Inflammatory macrophage treated with lipopolysaccharide for 4 hours (primary cell): ENCODE results near the gene PBX1.

Source experiments
- DNase-seq: peaks from one replicate; pipeline ENCODE4 v3.0.0-alpha.2; 2020

The PBX1 gene

DNA sequence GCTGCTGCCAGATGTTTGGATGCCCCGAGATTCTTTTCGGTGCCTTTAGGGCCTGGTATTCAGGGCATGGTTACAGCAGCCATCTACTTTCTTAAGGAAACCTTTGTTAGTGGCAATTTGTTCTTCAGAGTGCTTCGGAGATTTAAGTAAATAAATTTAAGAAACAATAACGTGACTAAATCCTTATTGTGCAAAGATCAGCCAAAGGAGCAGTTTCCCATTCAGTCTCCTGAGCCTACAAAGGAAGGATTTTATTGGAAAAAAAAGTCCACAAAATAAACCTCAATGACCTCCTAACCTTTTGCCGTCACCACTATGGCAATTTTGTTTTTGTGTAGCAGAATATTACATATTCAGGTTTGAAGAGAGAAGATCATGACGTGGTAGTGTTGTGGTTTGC is 231.1 kb downstream of the PBX1 start:
- DNase-seq = no peak

DNA sequence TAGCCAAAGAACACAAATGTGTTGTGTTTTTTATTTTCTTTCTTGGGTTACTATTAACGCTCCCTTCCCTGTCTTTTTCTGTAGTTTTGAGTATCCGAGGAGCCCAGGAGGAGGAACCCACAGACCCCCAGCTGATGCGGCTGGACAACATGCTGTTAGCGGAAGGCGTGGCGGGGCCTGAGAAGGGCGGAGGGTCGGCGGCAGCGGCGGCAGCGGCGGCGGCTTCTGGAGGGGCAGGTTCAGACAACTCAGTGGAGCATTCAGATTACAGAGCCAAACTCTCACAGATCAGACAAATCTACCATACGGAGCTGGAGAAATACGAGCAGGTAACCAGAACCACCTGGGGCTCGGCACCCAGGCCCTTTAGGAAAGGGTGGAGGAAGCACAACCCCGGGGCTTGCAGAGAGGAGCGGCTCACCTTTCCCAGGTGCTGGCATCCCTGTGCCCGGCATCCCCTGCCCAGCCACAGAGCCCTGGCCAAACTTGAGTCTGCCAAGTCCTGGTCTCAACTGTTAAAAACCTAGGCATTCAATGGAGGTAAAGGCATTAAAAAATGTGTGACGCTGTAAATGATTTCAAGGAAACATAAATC is 233.5 kb downstream of the PBX1 start:
- DNase-seq = no peak

DNA sequence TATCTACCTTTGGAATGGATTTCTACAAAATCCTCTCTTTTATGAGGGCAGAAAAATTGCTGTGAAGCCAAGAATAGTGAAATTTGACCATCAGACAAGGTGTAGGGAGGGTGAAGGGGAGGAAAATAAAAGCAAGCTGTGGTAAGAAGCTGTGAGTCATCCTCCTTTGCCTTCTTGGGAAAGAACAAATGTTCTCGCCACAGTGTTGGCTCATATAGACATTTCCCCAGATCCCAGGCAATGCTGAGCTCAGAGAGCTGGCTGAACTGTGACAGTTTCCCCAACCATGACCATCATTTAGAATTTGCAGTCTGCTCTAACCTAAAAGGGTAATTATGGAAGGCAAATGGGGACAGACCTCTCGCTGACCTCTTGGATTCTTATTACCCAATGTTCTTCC is 235.4 kb downstream of the PBX1 start:
- DNase-seq = peak; percentile 48

DNA sequence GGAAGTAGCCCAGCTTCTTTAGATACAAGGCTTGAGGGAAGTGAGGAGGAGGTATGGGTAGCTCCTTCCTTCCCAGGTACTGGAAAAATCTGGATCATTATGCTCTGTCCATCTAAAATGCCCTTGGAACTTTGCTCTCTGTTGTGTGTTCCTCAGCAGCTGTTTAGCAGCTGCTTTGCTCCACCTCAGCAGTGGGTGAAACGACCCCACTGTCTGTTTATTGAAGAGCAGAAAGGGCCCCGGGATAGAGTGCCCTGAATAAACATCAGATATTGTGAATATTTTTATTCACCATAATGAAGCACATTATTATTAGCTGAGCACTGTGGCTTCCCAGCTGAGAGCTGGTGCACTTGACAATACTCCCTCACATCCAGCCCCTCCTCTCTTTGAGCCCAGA is 237.9 kb downstream of the PBX1 start:
- no peak for DNase-seq

DNA sequence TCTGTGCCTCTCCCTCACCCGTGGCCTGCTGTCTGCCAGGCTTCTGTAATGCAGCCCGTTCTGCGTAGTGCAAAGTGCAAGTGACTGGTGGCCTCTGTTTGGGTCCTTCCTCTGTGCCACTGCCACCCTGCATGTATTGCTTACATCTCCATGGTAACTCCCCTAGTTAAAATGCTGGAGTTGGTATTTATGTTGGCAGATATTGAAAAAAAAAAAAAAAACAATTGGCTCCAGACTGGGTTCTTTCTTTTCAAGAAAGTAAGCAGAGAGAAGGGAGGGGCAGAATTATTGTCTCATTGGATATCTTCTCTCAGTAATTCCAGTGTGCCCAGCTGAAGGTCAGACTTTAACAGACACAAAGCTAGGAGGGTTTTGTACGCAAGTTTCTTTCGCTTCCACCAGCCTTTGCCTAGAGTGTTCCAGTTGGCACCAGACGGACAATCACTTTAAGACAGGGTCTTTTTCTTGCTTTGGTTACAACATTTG is 242.3 kb downstream of the PBX1 start:
- no peak for DNase-seq

DNA sequence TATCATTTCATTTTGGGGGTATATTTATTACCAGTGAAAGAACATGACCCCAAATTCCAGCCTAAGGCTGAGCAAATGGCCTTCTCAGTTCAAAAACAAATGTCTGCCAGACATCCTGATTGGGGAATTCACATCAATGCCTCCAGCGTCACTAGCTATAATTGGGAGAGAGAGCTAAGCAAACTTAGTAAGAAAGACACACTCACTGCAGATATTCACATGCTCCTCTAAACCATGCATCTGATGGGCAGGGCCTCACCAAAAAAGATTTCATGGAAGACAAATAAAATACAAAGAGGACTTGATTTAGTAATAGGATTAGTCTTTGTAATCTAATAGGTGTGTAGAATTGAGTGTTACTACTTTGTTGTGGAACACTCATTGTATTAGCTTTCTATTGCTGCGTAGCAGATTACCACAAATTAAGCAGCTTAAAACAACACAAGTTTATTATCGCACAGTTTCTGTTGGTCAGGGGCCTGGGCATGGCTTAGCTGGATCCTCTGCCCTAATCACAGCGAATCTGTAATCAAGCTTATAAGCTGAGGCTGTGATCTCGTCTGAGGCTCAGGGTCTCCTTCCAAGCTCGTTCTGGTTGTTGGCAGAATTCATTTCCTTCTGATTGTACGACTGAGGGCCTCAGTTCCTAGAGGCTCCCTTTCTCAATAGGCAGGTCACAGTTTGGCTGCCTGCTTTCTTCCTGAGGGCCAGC is 243.0 kb downstream of the PBX1 start:
- no peak for DNase-seq

DNA sequence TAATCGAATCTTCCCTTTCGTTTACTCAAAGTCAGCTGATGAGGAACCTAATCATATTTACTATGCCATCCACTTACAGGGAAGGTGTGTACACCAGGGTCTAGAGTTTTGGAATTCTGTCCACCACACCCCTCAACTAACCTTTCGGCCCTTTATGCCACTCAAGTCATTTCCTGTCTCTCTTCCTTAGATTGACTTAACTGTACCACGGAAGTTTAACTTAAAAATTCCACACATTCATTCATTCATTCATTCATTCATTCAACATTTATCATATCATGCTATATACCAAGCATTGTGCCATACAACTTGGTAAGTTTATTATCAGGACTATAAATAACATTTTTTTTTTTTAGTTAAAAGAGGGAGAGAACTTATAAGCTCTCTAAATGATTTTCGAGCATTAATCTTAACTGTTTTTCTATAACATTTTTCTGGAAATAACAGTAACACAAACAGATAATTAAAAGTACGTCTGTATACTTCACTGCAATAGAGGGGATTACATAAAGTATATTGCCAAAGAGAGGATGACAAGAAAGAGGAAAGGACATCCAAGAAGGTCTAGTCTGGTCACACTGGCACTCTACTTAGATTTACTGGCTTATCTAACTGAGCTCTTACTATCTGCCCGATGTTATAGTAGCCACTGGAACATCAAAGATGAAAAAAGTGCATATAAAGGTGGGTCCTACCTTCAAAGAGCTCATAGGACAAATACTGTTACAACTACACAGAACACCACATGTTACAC is 243.7 kb downstream of the PBX1 start:
- no peak for DNase-seq

DNA sequence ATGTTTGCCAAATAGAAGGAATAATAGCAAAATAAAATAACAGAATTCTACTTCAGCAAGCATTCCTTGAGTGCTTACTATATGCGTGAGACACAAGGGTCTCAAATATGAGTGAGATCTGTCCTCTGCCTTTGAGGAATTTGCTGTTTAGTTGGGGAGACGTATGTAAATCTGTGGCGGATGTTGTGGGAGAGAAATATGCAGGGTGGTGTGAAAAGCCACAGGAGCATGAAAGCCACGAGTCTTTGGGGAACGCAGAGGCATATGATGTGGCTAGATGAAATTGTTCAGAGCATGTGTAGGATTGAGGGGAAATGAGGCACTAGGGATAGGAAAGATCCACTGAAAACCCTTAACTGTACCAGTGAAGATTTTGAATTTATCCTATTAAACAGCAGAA is 244.4 kb downstream of the PBX1 start:
- no peak for DNase-seq

DNA sequence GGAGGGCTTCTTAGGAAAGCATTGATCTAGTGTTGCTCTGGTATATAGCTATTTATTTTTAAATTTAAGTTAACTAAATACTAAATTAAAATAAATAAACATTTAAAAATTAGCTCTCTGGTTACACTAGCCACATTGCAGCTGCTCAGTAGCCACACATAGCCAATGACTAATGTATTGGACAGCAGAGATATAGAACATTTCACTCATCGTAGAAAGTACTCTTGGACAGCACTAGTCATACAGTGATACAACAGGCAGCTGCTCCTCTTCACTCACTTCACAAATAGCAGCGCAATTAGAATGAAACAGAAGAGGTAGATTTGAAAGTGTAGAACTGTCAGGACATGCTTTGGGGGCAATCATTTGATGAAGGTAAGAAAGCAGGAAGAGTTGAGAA is 245.4 kb downstream of the PBX1 start:
- DNase-seq = no peak

DNA sequence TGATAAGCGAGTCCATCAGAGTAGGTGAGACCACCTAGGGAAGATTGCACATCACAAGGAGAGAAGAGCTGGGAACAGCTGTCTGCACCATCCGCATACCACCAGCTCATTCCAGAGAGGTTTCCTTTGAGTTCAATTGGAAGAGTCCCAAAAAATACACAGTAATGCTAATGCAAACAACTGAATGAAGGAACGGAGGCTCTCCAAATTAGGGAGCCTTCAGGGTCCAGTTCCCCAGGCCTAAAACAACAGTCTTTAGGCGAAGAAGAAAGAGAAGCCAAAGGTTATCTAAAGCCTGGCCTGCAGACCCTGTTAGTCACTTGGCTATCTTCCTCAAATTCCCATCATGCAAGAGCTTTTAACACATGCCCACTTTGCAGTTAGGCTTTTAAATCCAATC is 246.4 kb downstream of the PBX1 start:
- no peak for DNase-seq

DNA sequence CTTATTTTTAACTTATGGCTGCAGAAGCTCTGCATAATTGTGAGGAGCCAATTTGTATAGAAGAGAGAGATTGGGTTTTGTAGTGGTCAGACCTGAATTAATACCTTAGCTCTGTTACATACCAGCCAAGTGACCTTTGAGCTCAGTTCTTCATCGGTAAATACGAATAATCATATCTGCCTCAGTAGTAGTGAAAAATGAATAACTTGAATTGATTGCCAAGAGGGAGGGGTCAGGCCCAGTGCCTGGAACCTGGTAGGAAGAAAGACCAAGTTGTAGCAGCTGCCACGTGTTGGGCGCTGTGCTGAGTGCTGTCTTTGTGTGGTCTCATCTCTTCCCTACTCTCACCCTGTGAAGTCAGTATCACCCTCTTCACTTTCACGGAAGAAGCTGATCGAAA is 247.5 kb downstream of the PBX1 start:
- no peak for DNase-seq

DNA sequence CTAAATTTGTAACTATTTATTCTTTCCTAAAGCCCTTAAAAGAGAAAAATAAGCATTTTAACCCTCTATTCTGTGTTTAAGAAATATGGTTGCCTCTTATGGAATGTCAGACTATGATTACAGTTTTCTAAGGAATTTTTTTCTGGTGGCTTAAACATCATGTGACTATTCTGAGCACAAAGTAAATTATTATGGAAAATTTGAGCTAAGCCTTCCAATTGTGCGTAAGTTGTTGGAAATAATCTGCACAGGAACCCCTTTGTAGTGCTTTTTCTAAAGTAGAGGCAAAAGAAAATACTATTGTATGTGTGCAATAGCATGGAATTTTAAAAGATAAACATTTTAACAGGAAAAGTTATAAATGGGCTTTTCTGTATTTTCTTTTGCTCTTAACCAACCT is 254.8 kb downstream of the PBX1 start:
- DNase-seq = no peak

DNA sequence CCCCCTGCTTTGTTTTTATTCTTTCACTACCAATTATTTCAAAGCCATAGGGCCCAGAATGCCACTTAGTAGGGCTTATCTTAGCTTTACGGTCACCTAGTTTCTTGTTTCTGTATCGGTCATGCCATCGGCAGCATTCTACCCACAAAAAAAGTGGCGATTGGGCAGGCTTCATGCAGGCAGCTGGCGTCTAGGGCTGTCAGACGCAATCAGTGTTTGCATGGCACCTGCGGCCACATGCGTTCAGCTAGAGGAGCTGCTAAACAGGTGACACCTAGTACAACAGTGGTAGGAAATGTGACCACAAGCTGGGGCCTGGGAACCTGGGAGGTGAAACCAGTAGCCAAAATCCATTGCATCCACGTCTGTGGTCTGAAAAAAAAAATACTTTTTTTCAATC is 262.7 kb downstream of the PBX1 start:
- DNase-seq = no peak

DNA sequence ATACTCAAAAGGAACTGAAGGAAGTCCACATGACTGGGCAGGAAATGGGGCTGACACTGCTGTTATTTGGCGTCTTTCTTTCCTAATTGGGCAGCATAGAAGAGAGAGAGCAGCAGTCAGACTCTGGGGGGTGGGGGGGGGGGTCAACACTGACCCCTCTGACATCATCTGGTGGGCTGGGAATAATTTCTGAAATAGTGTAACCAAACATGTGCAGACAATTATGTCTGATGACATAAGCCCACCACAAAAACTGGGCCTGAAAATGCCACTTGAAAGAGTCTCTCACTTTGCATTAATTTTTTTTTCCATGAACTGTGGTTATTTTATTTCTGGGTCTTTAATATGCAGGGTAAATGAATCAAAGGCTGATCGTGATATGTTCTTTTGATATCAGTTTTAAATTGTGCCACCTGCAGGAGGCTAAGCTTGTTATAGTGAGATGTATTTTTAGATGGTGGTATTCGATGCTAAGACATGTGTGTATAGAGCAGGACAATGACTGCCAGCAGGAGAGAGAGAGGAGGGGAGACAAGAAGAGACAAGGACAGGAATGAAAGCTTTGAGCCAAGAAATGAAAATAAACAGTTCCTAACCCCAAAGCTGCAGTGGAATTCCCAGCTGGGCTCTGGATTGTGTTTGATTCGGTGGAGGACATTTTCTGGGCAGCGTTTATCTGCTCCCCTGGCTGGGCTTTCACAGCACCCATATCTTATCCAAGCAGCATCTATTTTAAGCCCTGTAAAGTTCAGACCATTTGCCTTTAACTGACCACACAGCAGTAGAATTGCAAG is 264.7 kb downstream of the PBX1 start:
- no peak for DNase-seq

DNA sequence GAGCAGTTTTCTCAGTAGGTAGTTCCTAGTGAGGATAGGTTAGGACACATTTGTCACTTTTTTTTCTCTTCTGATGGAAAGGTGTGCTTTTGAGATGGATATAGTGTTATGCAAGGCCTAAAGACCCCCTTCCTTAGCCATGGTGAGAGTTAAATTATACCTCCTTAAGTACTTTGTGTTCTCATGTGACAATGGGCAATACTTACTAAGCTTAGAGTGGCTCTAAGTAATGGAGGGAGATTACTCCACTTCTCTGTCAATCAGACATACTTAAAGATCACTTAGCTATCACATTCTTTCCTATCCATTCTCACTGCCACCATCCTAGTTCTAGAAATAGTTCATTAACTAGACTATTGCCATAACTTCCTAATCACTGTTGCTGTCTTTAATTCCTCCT is 265.6 kb downstream of the PBX1 start:
- no peak for DNase-seq

DNA sequence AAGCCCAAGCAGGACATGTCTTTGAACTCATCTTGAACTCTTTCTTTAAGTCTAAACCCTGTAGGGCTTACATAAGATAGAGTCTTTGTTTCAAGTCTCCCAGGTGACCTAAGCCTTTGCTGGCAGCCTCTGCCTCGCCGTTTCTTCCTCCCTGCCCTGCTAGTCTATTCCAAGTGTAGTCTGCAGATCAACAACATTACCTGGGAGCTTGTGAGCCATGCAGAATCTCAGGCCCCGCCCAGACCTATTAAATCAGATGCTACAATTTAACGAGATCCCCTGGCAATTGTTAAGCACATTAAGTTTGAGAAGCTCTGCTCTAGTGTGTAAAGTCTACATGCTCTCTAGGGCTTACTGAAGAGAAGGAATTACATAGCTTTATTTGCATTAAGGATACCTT is 271.6 kb downstream of the PBX1 start:
- DNase-seq = no peak

DNA sequence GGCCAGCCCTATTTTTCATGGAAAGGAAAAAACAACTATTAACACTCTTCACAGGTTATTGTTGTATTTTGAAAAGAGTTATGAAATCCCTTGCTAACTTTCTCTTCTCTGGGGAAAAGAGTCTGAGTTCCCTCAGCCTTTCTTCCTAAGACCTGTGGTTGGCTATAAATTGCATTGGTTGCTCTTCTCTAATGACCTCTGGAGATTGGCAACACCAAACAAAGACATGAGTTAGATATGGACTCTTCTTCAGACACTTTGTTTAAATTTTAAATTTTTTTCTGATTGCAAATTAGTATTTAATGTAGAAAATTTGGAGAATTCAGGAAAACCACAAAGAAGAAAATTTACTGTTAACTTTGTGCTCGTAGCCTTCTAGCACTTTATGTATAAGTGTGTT is 275.7 kb downstream of the PBX1 start:
- DNase-seq = no peak

DNA sequence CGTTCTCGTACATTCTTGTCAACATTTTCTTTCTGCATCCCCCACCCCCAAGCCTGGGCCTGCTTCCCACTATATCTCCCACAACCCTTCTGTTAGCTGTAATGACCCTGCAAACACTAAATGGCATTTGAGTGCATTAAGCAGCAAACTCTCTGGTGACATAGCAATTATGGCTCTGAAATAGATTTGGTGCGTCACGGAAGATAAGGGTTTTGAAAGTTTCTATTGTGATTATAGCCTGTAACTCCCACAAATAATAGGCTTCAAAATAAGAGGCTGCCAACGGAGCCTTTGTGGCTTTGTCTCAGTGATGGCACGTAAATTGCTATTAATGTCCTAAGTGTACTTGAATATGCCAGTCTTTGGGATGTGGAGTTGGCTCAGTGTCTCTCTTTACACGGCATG is 277.6 kb downstream of the PBX1 start:
- DNase-seq = no peak

DNA sequence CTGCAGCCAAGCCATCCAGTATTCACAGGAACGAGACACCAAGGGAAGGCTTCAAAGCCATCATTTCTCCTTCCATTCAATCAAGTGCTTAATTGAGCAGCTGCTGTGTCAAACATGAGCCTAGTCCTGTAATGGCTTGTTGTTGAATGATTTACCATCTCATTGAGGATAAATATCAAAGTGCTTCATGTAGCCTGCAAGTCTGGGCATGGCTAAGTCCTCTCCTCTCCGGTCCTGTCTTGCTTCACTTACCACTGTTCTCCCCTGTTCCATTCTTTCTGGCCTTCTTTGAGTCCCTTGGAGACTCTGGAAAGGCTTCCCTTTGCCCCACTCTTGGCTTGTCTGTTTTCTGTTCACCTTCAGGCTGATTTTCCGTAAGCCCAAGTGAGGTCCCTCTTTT is 279.8 kb downstream of the PBX1 start:
- no peak for DNase-seq

DNA sequence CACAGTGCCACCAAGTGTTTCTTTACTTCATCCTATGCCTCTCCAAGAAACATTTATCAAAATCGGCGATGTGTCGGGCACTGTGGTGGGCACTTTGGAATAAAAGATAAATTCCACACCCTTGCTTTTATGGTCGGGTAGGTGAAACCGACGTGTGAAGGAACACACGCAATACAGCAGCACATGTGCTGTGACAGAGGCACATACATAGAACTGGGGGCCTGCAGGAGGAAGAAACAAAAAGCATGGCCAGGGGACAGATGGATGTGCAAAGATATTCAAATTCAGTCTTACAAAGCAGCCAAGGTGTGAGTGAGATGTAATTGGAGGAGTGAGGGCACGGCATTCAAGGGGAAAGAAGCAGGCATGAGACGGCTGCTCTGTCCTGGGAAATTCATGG is 282.0 kb downstream of the PBX1 start:
- no peak for DNase-seq

DNA sequence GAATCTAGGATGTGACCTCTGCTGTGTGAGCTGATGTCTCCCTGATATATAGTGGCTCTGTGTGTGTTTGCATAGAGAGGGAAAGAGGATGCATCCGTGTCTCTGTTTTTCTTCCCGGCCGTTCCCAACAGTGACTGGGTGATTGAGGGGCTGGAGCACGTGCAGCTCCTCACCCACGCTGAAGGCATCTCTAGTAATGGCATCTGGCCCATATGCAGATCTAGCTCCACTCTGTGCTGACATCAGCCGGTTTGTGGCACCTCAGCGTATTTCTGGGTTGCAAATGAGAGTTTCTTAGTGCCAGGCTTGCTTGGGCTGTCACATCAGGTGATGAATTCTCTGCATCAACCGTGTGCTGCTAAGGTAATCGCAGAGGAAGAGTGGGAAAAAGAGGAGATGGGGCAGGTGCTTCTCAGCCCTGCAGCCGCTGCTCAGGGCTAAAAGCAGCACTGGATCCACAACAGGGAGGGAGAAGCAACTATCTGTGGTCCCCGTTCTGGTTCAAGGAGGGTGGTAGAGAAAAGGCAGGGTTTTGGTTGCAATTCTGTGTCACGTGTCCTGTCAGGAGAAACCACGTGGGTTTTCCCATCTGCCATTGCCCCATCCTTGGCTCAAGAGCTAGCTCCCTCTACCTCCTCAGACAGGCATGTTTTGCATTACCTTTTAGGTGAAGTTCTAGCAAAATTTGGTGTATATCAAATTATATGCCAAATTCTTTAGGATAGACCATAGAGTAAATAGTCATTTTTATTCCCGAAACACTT is 282.9 kb downstream of the PBX1 start:
- DNase-seq = no peak

DNA sequence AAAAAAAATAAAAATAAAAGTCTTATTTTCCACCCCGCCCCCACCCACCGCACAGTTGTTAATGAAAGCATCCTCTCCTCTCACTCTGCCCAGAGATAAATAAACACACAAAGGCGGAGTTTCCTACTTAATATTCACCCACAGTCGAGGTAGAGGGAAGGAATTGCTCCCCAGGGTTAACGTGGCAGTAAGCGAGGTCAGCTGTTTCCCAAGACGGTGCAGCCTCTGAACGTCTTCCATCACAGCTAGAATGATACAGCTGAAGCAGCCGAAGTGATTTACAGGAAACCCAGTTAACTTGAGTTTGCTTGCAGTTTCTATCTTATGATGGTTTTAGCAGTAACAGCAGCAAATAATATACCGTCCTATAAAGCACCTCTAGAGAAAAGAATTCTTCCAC is 283.9 kb downstream of the PBX1 start:
- DNase-seq = no peak
